ENCODE data around the gene TTBK2.
"Not testable (repeated sequence)": the region's sequence is repeated elsewhere in the genome, so short reads cannot be mapped to it uniquely, and the experiment has no call there.

The TTBK2 gene

DNA sequence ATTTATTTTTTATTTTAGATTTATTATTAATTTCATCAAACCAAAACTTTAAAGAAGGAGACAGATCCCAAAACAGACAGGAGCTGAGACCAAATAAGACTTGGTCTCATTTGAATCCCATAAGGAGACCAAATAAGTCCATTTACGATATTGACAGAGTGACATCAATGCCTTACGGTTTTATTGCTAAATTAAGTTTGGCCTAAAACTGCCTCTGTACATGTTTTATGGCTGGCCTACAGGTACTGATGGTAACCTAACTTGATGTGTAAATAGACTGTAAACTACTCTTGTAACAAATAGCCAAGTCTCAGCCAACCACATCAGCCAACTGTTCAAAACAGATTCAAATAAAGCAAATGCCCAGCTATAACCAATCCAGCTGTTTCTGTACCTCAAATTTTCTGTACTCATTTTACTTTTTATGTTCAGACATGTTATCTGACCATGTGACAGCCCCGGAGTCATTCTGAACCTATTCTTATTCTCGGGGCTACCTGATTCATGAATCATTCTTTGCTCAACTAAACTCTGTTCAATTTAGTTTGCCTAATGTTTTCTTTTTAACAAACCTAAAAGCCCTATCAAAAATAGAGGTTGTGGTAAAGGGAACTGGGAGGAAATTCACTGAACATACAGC, 94.2 kb downstream of the TTBK2 start:
- DNase-seq (ENCODE audit: low read depth in 2 of 2) = no peak

DNA sequence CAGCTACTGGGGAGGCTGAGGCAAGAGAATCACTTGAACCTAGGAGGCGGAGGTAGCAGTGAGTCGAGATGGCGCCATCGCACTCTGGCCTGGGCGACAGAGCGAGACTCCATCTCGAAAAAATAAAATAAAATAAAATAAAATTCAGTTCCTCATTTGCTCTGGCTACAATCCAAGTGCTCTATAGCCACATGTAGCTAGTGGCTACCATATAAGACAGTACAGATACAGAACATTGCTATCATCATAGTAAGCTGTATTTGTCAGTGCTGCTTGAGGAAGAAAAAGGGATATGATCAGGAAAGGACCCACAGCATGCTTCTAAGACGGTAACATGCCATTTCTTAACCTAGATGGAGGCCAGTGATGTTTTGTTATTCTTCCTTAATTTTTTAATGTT, 95.0 kb downstream of the TTBK2 start:
- no peak for DNase-seq (ENCODE audit: low read depth in 2 of 2)

- DNase-seq (ENCODE audit: low read depth in 2 of 2) = no peak
Measured at GRCh38 chr15:42820811-42821210, 99.8 kb downstream of the TTBK2 start.

GRCh38 chr15:42819786-42820185, 100.8 kb downstream of the TTBK2 start:
- no peak for DNase-seq (ENCODE audit: low read depth in 2 of 2)

DNA sequence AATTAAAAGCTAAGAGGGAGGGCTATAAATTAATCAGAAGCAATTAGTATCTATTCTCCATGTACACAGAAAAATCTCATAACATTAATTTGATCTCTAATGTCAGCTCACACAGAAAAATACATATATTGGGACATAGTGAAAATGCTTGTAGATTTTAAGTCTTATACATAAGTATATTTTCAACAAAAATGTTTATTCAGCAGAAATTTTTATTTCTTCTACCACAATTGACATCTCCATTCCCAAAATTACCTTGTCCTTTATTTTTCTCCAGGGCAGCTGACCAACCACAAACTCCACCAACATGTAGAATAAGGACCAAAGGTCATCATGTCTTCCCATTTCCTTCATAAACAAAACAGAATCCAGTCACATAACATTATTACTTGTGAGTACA, 109.1 kb downstream of the TTBK2 start:
- DNase-seq (ENCODE audit: low read depth in 2 of 2) = no peak

DNA sequence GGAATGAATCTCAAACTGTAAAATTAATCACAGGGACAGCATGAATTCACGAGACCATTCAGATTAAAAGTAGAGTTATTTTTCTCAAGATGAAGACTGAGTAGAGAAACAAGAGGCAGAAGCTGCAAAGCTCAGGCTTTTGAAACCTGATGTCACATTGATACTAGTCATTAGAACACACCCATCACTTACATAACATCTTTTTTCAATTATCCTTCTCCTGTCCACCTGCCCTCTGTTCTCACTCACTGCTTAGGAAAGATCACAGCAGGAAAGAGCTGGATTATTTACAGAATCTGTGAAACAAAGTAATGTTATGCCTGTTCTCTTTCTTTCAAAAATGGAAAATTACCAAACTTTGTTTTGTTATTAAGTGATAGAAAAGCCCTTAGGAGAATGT, 111.7 kb downstream of the TTBK2 start:
- no peak for DNase-seq (ENCODE audit: low read depth in 2 of 2)

- DNase-seq (ENCODE audit: low read depth in 2 of 2) = no peak
Measured at GRCh38 chr15:42805266-42805665, 115.3 kb downstream of the TTBK2 start.

GRCh38 chr15:42804739-42805138, 115.8 kb downstream of the TTBK2 start:
- DNase-seq (ENCODE audit: low read depth in 2 of 2) = no peak

DNA sequence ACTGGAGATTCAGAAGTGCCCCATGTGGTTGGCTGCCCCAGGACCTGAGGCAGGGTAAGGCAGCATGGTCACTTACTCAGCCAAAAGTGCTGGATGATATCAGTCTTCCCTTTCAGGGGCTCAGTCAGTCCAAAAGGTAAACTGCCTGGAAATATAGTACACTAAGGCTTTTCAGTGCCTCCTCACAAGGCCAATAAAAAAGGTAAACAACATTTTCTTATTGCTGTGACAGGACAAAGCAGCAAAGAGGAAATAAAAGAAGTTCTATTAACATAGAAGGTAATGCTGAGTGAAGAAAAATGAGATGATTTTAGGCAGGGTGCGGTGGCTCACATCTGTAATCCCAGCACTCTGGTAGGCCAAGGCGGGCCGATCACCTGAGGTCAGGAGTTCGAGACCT, 117.1 kb downstream of the TTBK2 start:
- no peak for DNase-seq (ENCODE audit: low read depth in 2 of 2)

DNA sequence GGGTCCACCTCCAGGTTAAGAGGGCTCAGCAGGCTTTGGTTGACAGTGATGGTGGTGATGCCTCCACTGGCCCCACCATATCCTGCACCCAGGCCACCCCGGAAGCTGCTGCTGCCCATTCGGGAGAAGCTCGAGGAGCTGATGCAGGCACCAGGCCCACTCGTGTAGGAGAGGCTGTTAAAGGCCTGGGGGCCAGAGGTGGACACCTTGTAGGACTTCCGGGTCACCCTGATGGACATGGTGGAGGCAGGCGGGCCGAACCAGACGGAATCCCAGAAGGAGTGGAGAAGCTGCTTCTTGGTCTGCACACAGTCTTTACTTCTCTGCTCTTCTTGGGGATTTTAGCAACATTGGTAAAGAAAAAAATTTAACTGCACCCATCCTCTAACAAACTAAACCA, 118.4 kb downstream of the TTBK2 start:
- DNase-seq (ENCODE audit: low read depth in 2 of 2) = no peak

DNA sequence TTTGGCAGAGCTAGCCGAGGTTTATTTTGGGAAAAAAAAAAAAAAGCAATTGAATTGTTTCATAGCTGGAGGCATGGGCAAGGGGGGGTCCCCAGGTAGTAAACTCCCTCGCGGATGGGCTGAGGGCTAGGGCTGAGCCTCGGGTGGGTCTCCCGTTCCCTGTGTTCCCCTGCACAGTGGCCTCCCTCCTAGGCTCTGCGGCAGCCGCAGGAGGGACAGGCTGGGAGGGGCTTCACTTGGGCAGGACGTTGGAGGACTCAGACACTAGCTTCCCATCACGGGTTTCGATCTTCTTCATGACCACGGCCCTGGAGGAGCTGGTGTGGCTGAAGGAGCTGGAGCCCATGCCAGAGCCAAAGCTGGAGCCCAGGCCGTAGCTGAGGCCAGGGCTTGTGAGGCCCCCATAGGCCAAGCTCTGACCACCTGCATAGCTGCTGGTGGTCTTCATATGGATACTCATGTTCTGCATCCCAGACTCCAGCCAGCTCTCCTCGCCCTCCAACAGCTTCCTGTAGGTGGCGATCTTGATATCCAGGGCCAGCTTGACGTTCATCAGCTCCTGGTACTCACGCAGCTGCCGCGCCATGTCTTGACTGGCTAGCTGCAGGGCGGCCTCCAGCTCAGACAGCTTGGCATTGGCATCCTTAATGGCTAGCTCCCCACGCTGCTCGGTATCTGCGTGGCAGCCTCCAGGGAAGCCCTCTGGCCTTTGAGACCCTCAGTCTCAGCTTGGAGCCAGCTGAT, 119.7 kb downstream of the TTBK2 start:
- no peak for DNase-seq (ENCODE audit: low read depth in 2 of 2)

- DNase-seq (ENCODE audit: low read depth in 2 of 2) = no peak
Measured at GRCh38 chr15:42798802-42799201, 121.8 kb downstream of the TTBK2 start.

DNA sequence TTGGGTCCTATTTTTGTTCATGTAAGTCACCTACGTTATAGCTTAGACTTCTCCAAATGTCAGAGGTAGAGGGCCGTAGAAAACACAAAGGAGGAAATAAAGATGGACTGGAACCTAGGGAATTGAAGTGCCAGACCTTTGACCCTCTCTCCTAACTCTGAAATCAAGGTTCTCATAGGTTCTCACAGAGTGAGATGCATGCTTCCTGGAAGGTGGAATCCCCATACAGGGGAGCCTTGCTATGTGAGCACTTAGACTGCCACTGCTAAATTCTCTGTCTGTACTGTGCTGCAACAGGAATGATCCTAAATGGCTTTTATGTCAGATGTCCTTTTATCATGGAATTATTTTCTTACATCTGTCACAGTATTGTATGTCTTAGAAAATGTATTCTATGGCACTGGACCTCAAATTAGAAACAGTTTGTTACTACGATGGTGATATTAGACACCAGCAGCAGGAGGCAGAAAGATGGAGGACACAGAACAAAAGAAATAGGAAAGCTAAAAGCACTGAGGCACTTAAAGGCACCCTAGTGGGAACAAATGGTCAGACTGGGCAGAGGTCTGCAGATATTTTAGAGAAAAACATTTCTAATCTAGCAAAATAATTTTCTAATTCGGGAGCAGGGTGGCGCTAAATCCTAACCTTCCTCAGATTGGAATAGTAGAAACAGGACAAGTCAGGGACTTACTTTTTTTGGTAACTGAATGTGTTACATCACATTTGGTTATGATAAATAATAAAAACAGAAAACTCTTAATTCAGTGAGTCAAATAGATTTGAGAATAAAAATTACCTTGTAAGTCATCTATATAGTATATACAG, 123.4 kb downstream of the TTBK2 start:
- DNase-seq (ENCODE audit: low read depth in 2 of 2) = no peak

DNA sequence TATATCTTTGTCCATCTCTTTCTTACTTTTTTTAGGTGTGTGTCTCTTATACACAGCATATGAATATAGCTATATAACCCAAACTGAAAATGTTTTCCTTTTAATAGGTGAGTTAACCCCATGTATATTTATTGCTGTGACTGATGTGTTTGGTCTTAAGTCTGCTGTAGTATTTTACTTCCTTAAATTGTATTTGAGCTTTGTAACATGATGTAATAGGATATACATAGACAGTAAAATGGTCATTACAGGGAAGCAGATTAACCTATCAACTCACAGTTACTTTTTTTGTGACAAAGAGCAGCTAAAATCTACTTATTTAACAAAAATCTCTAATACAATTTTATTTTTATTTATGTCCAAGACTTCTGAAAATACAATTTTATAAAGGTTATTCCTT, 131.9 kb downstream of the TTBK2 start:
- DNase-seq (ENCODE audit: low read depth in 2 of 2) = no peak

DNA sequence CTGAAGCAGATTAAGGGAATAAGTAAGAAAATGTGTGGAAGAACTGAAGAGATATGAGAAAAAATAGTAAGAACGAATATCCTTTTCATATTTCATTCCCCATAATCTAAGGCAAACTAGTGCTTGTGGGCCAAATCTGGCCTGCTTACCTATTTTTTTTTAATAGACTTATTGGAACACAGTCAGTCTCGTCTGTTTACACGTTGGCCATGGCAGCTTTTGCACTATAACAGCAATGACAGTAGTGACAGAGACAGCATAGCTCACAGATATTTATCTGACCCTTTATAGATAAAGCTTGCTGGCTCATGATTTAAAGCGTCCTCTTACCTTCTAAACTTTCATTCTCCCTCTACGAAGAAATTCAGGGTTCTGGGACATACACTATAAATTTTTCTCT, 133.6 kb downstream of the TTBK2 start:
- DNase-seq (ENCODE audit: low read depth in 2 of 2) = no peak

DNA sequence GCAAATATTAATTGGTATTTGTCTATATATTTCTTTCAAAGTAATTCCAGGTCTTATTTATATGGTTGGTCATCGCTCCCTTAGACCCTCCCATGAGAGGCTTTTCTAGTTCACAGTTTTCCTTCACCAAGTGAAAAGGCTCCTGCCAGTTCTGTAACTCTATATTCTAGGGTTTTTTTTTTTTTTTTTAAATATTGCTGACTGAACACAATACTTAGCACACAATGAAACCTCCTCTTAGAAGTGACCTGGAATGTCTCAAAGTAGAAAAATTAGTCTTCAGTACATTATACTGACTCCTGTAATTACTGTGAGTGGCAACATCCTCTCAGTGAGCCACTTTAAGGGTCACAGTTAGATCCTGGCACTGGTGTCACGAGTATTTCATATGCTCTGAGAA, 135.0 kb downstream of the TTBK2 start:
- no peak for DNase-seq (ENCODE audit: low read depth in 2 of 2)

- DNase-seq (ENCODE audit: low read depth in 2 of 2) = no peak
Measured at GRCh38 chr15:42784705-42785104, 135.9 kb downstream of the TTBK2 start.

GRCh38 chr15:42782716-42783115, 137.9 kb downstream of the TTBK2 start:
- no peak for DNase-seq (ENCODE audit: low read depth in 2 of 2)

DNA sequence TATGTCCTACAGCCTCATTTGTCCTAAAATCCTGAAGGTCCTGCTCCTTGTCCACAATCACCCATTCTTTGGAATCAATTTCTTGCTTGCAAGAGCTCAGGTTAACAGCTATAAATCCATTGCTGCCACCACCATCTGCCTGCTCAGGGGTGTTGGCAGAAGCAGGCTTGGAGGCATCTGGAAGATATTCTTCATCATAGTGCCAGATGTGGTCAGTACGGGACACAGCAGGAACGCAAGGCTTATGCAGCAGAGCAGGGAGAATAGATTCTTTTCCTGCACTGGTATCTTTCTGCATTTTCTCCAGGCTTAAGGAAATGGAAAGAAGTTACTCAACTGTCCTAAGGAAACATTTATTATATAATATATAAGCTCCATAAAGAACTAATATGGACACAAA, 145.2 kb downstream of the TTBK2 start:
- DNase-seq (ENCODE audit: low read depth in 2 of 2) = no peak

- DNase-seq (ENCODE audit: low read depth in 2 of 2) = no peak
Measured at GRCh38 chr15:42772901-42773300, 147.7 kb downstream of the TTBK2 start.

DNA sequence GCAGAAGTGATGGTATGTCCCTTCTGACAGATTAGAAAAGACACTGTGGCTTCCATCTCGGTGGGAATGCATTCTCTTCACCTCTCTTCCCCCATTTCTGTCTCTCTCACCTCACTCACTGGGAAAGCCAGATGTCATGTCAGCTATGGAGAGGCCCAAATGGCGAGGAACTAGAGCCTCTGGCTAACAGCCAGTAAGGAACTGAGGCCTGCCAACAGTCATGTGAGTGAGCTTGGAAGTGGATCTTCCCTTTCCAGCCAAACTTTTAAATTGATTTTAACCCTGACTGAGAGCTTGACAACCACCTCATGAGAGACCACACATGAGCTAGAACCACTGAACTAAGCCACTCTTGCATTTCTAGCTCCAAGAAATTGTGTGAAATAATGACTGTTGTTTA, 148.4 kb downstream of the TTBK2 start:
- no peak for DNase-seq (ENCODE audit: low read depth in 2 of 2)

- DNase-seq (ENCODE audit: low read depth in 2 of 2) = not testable (repeated sequence)
Measured at GRCh38 chr15:42766109-42766508, 154.5 kb downstream of the TTBK2 start.
